Colonic mucosa (tissue), 4 donors: ENCODE data around the gene PDE6A. TPM values are rescaled to one million over a fixed set of nuclear protein-coding genes. Genes with fewer than 3 reads are reported as not detected.

Source experiments
- DNase-seq: peaks from one replicate; pipeline ENCODE4 v3.0.0-alpha.2; 2020
- H3K27ac ChIP-seq: fragments of 200-600 bp; one replicate; pipeline ENCODE4 v1.8.0; 2021
- H3K27me3 ChIP-seq: fragments of 200-600 bp; one replicate; pipeline ENCODE4 v1.8.0; 2021
- H3K36me3 ChIP-seq: fragments of 200-600 bp; one replicate; pipeline ENCODE4 v1.8.0; 2021
- H3K4me1 ChIP-seq: fragments of 200-600 bp; one replicate; pipeline ENCODE4 v1.8.0; 2021; ENCODE audit warnings: mild to moderate bottlenecking
- H3K4me3 ChIP-seq: fragments of 200-600 bp; one replicate; pipeline ENCODE4 v1.8.0; 2021
- H3K9ac ChIP-seq, 2 donors: one replicate each; pipeline ENCODE4 v1.7.0; 2013; ENCODE audit warnings: control low read depth in 2 of 2, low read depth in 2 of 2, low read length in 2 of 2
- H3K9me3 ChIP-seq: fragments of 200-600 bp; one replicate; pipeline ENCODE4 v1.8.0; 2021
- CTCF ChIP-seq: fragments of 200-600 bp; IDR thresholded peaks from one replicate; pipeline ENCODE4 v1.8.0; 2022; ENCODE audit warnings: antibody characterized with exemption, mild to moderate bottlenecking
- intact Hi-C: fragments of 100-400 bp; cut with DNase I; formaldehyde crosslinking; loops from one replicate; pipeline ENCODE4 v1.14.1; 2022
- total RNA-seq, 2 donors: library from RNA; stranded (reverse); fragmentation: NEBNext Ultra II Directional in 1 of 2; extraction: Animal tissue kit (Norgen Biotek cat#: 25700) in 1 of 2; gene quantifications; one replicate each; pipeline ENCODE4 v1.2.1, GENCODE V29; 2021
- donor health status: healthy.
- donor health status: DM: no; HTN: no; CAD: no.
- donor health status: DM: no; HTN: no; CAD: no.

The PDE6A gene
- total RNA-seq, 2 donors from 2014 or later: 1.5 to 2.7 TPM

GRCh38 chr5:149820012-149820411 is 124.6 kb downstream of the PDE6A start:
- Histone ChIP-seq H3K27me3 (no peaks in the 10 kb centered on the region), H3K27ac (no peak overlapping the region), H3K36me3 (no peaks in the 10 kb centered on the region), H3K4me1 (no peaks in the 10 kb centered on the region), H3K9ac (no peak overlapping the region), H3K4me3 (no peak overlapping the region), H3K9me3 (no peaks in the 10 kb centered on the region)
- TF ChIP-seq CTCF: no peak
- no peak for DNase-seq
- intact Hi-C loops: no loop called here

- Histone ChIP-seq H3K27me3 (no peaks in the 10 kb centered on the region), H3K27ac (no peak overlapping the region), H3K9me3 (no peaks in the 10 kb centered on the region), H3K36me3 (no peaks in the 10 kb centered on the region), H3K9ac (no peak overlapping the region), H3K4me1 (no peaks in the 10 kb centered on the region), H3K4me3 (no peak overlapping the region)
- intact Hi-C loops: no loop called here
- DNase-seq: no peak
- no peak for TF ChIP-seq CTCF
Measured at GRCh38 chr5:149818116-149818515, 126.5 kb downstream of the PDE6A start.

- Histone ChIP-seq H3K9me3 (no peaks in the 10 kb centered on the region), H3K27me3 (no peaks in the 10 kb centered on the region)
Measured at GRCh38 chr5:149817539-149818060, 127.0 kb downstream of the PDE6A start.

GRCh38 chr5:149816661-149817060 is 127.9 kb downstream of the PDE6A start:
- no peak for TF ChIP-seq CTCF
- Histone ChIP-seq H3K9me3 (no peaks in the 10 kb centered on the region), H3K4me3 (no peak overlapping the region), H3K27ac (no peak overlapping the region), H3K27me3 (no peaks in the 10 kb centered on the region), H3K36me3 (no peaks in the 10 kb centered on the region), H3K9ac (no peak overlapping the region), H3K4me1 (no peaks in the 10 kb centered on the region)
- intact Hi-C loops: no loop called here
- no peak for DNase-seq

More at GRCh38 chr5:149817539-149818060, 127.0 kb downstream of the PDE6A start:
- no peak for DNase-seq
- Histone ChIP-seq H3K4me3 (no peak overlapping the region), H3K27ac (no peak overlapping the region), H3K4me1 (no peaks in the 10 kb centered on the region), H3K36me3 (no peaks in the 10 kb centered on the region), H3K9ac (no peak overlapping the region)
- intact Hi-C loops: no loop called here
- TF ChIP-seq CTCF: no peak

GRCh38 chr5:149811453-149811852 is 133.1 kb downstream of the PDE6A start:
- Histone ChIP-seq H3K4me3 (no peak overlapping the region), H3K36me3 (no peaks in the 10 kb centered on the region), H3K27me3 (no peaks in the 10 kb centered on the region), H3K9me3 (no peaks in the 10 kb centered on the region), H3K27ac (no peak overlapping the region), H3K9ac (no peak overlapping the region), H3K4me1 (no peaks in the 10 kb centered on the region)
- TF ChIP-seq CTCF: no peak
- DNase-seq: no peak
- intact Hi-C loops: no loop called here
